Measurements from ENCODE around the gene IGSF21.
A peak's percentile ranks its signal among the peaks of the same experiment; 100 is the strongest.
"Not testable (repeated sequence)": the region's sequence is repeated elsewhere in the genome, so short reads cannot be mapped to it uniquely, and the experiment has no call there.

IGSF21 gene

GRCh38 chr1:18362150-18362549, 254.6 kb downstream of the IGSF21 start:
- Histone ChIP-seq H3K36me3 (ENCODE audit: control insufficient read depth, low read depth, low read length) (no peaks in the 10 kb centered on the region), H3K27ac (ENCODE audit: low read length) (no peak overlapping the region), H3K9ac (ENCODE audit: low read length) (no peak overlapping the region), H3K27me3 (ENCODE audit: control insufficient read depth, insufficient read depth, low read length) (no peaks in the 10 kb centered on the region), H3K4me1 (ENCODE audit: control insufficient read depth, low read depth, low read length) (no peaks in the 10 kb centered on the region), H3K9me3 (ENCODE audit: control insufficient read depth, low read depth, low read length) (no peaks in the 10 kb centered on the region), H3K4me3 (ENCODE audit: low read length) (no peak overlapping the region)

DNA sequence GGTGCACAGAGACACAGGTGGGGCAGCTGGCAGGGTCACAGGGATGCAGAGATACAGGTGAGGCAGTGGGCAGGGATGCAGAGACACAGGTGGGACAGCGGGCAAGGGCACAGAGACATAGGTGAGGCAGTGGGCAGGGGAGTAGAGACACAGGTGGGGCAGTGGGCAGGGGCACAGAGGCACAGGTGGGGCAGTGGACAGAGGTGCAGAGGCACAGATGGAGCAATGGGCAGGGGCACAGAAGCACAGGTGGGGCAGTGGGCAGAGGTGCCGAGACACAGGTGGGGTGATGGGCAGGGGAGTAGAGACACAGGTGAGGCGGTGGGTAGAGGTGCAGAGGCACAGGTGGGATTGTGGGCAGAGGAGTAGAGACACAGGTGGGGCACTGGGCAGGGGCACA, 255.8 kb downstream of the IGSF21 start:
- Histone ChIP-seq H3K9ac (ENCODE audit: low read length) (no peak overlapping the region), H3K4me1 (ENCODE audit: control insufficient read depth, low read depth, low read length) (no peaks in the 10 kb centered on the region), H3K4me3 (ENCODE audit: low read length) (no peak overlapping the region), H3K9me3 (ENCODE audit: control insufficient read depth, low read depth, low read length) (no peaks in the 10 kb centered on the region), H3K36me3 (ENCODE audit: control insufficient read depth, low read depth, low read length) (no peaks in the 10 kb centered on the region), H3K27me3 (ENCODE audit: control insufficient read depth, insufficient read depth, low read length) (no peaks in the 10 kb centered on the region), H3K27ac (ENCODE audit: low read length) (no peak overlapping the region)

DNA sequence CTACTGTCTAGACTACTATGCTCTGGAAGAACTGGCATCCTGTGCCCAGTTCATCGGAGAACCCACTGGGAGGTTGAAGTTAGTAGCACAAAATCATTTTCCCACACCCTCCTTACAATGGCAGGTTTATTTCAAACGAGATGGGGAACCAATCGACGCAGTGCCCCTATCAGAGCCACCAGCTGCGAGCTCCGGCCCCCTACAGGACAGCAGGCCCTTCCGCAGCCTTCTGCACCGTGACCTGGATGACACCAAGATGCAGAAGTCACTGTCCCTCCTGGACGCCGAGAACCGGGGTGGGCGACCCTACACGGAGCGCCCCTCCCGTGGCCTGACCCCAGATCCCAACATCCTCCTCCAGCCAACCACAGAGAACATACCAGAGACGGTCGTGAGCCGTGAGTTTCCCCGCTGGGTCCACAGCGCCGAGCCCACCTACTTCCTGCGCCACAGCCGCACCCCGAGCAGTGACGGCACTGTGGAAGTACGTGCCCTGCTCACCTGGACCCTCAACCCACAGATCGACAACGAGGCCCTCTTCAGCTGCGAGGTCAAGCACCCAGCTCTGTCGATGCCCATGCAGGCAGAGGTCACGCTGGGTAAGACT, 257.6 kb downstream of the IGSF21 start:
- Histone ChIP-seq H3K27ac (ENCODE audit: low read length) (no peak overlapping the region), H3K27me3 (ENCODE audit: control insufficient read depth, insufficient read depth, low read length) (no peaks in the 10 kb centered on the region), H3K36me3 (ENCODE audit: control insufficient read depth, low read depth, low read length) (no peaks in the 10 kb centered on the region), H3K9ac (ENCODE audit: low read length) (no peak overlapping the region), H3K9me3 (ENCODE audit: control insufficient read depth, low read depth, low read length) (no peaks in the 10 kb centered on the region), H3K4me1 (ENCODE audit: control insufficient read depth, low read depth, low read length) (no peaks in the 10 kb centered on the region), H3K4me3 (ENCODE audit: low read length) (no peak overlapping the region)

DNA sequence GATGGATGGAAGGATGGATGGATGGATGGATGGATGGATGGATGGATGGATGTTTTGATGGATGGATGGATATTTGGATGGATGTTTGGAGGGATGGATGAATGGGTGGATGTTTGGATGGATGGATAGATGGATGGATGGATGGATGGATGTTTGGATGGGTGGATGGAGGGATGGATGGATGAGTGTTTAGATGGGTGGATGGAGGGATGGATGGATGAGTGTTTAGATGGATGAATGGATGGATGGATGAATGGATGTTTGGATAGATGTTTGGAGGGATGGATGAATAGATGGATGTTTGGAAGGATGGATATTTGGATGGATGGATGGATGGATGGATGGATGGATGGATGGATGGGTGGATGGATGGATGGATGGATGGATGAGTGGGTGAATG, 264.9 kb downstream of the IGSF21 start:
- not testable (repeated sequence) for H3K27ac ChIP-seq (ENCODE audit: low read length); H3K4me1 ChIP-seq (ENCODE audit: control insufficient read depth, low read depth, low read length); H3K4me3 ChIP-seq (ENCODE audit: low read length); H3K36me3 ChIP-seq (ENCODE audit: control insufficient read depth, low read depth, low read length); H3K9ac ChIP-seq (ENCODE audit: low read length); H3K9me3 ChIP-seq (ENCODE audit: control insufficient read depth, low read depth, low read length); H3K27me3 ChIP-seq (ENCODE audit: control insufficient read depth, insufficient read depth, low read length)

DNA sequence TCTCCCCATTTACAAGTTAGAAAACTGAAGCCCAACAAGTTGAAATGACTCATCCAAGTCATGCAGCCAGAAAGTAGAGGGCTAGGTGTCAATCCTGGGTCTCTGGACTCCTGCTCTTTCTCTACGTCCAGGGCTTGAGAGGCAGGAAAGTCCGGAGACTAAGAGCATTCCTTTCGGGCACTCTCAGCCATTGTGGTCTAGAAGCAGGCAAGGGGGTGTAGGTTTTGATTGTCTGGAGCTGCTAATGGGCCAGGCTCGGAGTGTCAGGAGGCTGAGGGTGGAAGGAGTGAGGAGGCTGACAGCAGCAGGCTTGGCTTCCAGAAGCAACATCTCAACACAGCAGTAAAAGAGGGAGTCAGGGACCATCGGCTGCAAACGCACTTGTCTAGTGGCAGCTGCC, 265.6 kb downstream of the IGSF21 start:
- H3K27ac ChIP-seq (ENCODE audit: low read length): no peak overlapping the region
- no peaks in the 10 kb centered on the region for H3K4me1 ChIP-seq (ENCODE audit: control insufficient read depth, low read depth, low read length)
- H3K9ac ChIP-seq (ENCODE audit: low read length): no peak overlapping the region
- no peaks in the 10 kb centered on the region for H3K36me3 ChIP-seq (ENCODE audit: control insufficient read depth, low read depth, low read length)
- no peak overlapping the region for H3K4me3 ChIP-seq (ENCODE audit: low read length)
- H3K27me3 ChIP-seq (ENCODE audit: control insufficient read depth, insufficient read depth, low read length): no peaks in the 10 kb centered on the region
- H3K9me3 ChIP-seq (ENCODE audit: control insufficient read depth, low read depth, low read length): no peaks in the 10 kb centered on the region

GRCh38 chr1:18373882-18374493, 266.4 kb downstream of the IGSF21 start:
- Histone ChIP-seq H3K36me3 (ENCODE audit: control insufficient read depth, low read depth, low read length) (no peaks in the 10 kb centered on the region), H3K27ac (ENCODE audit: low read length) (no peak overlapping the region), H3K27me3 (ENCODE audit: control insufficient read depth, insufficient read depth, low read length) (no peaks in the 10 kb centered on the region), H3K9me3 (ENCODE audit: control insufficient read depth, low read depth, low read length) (no peaks in the 10 kb centered on the region), H3K4me3 (ENCODE audit: low read length) (no peak overlapping the region), H3K9ac (ENCODE audit: low read length) (no peak overlapping the region), H3K4me1 (ENCODE audit: control insufficient read depth, low read depth, low read length) (no peaks in the 10 kb centered on the region)

DNA sequence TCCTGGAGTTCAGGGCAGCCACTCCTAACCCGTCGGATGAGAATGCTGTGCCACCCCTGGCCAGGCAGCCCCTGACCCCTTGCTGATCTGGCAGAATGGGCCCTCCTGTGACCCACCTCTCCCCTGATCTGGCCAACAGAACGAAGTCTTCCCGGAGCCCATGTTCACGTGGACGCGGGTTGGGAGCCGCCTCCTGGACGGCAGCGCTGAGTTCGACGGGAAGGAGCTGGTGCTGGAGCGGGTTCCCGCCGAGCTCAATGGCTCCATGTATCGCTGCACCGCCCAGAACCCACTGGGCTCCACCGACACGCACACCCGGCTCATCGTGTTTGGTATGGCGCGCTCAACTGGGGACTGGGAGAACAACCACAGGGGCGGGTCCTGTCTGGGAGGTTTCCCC, 269.1 kb downstream of the IGSF21 start:
- Histone ChIP-seq H3K9ac (ENCODE audit: low read length) (no peak overlapping the region), H3K27me3 (ENCODE audit: control insufficient read depth, insufficient read depth, low read length) (no peaks in the 10 kb centered on the region), H3K9me3 (ENCODE audit: control insufficient read depth, low read depth, low read length) (no peaks in the 10 kb centered on the region), H3K27ac (ENCODE audit: low read length) (no peak overlapping the region), H3K4me1 (ENCODE audit: control insufficient read depth, low read depth, low read length) (no peaks in the 10 kb centered on the region), H3K4me3 (ENCODE audit: low read length) (no peak overlapping the region), H3K36me3 (ENCODE audit: control insufficient read depth, low read depth, low read length) (no peaks in the 10 kb centered on the region)

DNA sequence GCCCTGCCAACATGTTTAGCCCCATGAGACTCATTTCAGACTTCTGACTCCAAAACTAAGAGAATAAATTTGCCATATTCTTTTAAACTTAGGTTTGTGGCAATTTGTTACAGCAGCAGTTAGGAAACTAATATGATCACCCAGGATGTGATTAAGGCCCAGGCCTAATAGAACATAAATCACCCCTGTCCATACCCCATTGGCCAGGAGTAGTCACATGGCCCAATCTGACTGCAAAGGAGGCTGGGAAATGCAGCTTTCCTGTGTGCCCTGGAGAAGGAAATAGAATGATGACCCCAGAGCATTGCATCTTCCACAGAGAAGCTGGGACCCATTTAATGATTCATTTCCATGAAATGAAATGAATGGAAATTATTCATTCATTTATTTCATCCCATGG, 272.7 kb downstream of the IGSF21 start:
- Histone ChIP-seq H3K27ac (ENCODE audit: low read length) (no peak overlapping the region), H3K36me3 (ENCODE audit: control insufficient read depth, low read depth, low read length) (no peaks in the 10 kb centered on the region), H3K9me3 (ENCODE audit: control insufficient read depth, low read depth, low read length) (no peaks in the 10 kb centered on the region), H3K4me3 (ENCODE audit: low read length) (no peak overlapping the region), H3K4me1 (ENCODE audit: control insufficient read depth, low read depth, low read length) (peaks cover 10% of the 10 kb centered on the region), H3K9ac (ENCODE audit: low read length) (no peak overlapping the region), H3K27me3 (ENCODE audit: control insufficient read depth, insufficient read depth, low read length) (peaks cover 4% of the 10 kb centered on the region)

DNA sequence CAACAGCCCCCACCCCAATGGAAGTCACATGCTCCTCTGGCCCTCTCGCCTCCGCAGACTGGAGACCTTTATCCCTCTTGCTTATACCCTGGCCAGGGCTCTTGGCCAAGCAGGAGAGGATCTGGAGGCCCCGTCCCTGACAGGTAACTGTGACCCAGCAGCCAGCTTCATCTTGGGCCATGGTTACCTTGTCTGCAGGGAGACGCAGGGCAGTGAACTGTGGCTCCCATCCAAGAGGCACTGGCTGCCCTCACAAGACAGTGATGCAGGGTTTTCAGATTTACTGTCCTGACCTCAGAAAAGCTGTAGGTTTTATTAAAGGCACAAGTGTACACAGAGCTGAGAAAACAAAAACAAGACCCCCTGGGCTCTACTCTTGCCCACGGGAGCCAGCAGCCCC, 276.5 kb downstream of the IGSF21 start:
- no peak overlapping the region for H3K4me3 ChIP-seq (ENCODE audit: low read length)
- H3K9me3 ChIP-seq (ENCODE audit: control insufficient read depth, low read depth, low read length): no peaks in the 10 kb centered on the region
- peaks cover 11% of the 10 kb centered on the region for H3K4me1 ChIP-seq (ENCODE audit: control insufficient read depth, low read depth, low read length)
- no peak overlapping the region for H3K9ac ChIP-seq (ENCODE audit: low read length)
- no peaks in the 10 kb centered on the region for H3K36me3 ChIP-seq (ENCODE audit: control insufficient read depth, low read depth, low read length)
- peaks cover 4% of the 10 kb centered on the region for H3K27me3 ChIP-seq (ENCODE audit: control insufficient read depth, insufficient read depth, low read length)
- H3K27ac ChIP-seq (ENCODE audit: low read length): no peak overlapping the region

DNA sequence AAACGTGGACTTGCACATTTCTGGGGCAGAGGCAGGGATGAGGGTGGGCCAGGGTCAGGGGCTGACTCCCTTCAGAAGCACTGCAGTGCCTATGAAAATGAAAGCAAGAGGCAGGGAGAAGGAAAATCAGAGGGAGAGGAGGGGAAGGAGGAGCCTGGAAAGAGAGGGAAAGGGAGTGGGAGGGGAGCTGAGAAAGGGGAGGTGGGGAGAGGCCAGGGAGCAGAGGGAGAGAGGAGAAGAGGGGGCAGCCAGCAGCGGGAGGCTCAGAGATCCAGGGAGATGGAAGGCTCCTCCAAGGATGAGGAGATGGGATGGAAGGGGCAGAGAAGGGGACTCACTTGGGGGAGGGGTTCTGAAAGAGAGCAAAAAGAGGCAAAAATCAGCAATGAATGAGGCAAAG, 276.9 kb downstream of the IGSF21 start:
- Histone ChIP-seq H3K9ac (ENCODE audit: low read length) (no peak overlapping the region), H3K4me1 (ENCODE audit: control insufficient read depth, low read depth, low read length) (peaks cover 11% of the 10 kb centered on the region), H3K9me3 (ENCODE audit: control insufficient read depth, low read depth, low read length) (no peaks in the 10 kb centered on the region), H3K27me3 (ENCODE audit: control insufficient read depth, insufficient read depth, low read length) (peaks cover 4% of the 10 kb centered on the region), H3K4me3 (ENCODE audit: low read length) (no peak overlapping the region), H3K27ac (ENCODE audit: low read length) (no peak overlapping the region), H3K36me3 (ENCODE audit: control insufficient read depth, low read depth, low read length) (no peaks in the 10 kb centered on the region)

GRCh38 chr1:18385239-18385790, 277.7 kb downstream of the IGSF21 start:
- Histone ChIP-seq H3K9me3 (ENCODE audit: control insufficient read depth, low read depth, low read length) (no peaks in the 10 kb centered on the region), H3K27ac (ENCODE audit: low read length) (no peak overlapping the region), H3K36me3 (ENCODE audit: control insufficient read depth, low read depth, low read length) (no peaks in the 10 kb centered on the region), H3K4me1 (ENCODE audit: control insufficient read depth, low read depth, low read length) (peaks cover 11% of the 10 kb centered on the region), H3K9ac (ENCODE audit: low read length) (no peak overlapping the region), H3K4me3 (ENCODE audit: low read length) (peak overlapping the region; percentile 7), H3K27me3 (ENCODE audit: control insufficient read depth, insufficient read depth, low read length) (peaks cover 4% of the 10 kb centered on the region)

DNA sequence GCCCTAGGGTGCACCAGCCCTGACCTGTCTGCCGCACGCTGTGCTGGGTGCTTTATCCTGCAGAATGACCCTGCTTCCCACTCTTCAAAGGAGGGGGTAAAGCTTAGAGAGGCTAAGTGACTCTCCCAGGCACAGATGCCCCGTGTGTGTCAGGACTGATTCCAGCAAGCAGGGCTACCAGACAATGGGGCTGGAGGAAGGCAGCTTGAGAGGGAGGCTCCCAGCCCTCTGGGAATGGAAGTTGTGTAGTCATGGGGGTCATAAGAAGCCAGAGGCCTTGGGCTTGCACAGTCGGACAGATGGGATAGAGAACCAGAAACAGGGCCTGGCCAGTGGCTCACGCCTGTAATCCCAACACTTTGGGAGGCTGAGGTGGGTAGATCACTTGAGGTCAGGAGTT, 279.0 kb downstream of the IGSF21 start:
- Histone ChIP-seq H3K27ac (ENCODE audit: low read length) (no peak overlapping the region), H3K27me3 (ENCODE audit: control insufficient read depth, insufficient read depth, low read length) (peaks cover 4% of the 10 kb centered on the region), H3K4me1 (ENCODE audit: control insufficient read depth, low read depth, low read length) (peaks cover 11% of the 10 kb centered on the region), H3K9ac (ENCODE audit: low read length) (no peak overlapping the region), H3K4me3 (ENCODE audit: low read length) (no peak overlapping the region), H3K36me3 (ENCODE audit: control insufficient read depth, low read depth, low read length) (no peaks in the 10 kb centered on the region), H3K9me3 (ENCODE audit: control insufficient read depth, low read depth, low read length) (no peaks in the 10 kb centered on the region)

Data from iPS-18a (cell line).